ENCODE measurements around the gene PRKX. TPM values are rescaled to one million over a fixed set of nuclear protein-coding genes. Genes with fewer than 3 reads are reported as not detected.

PRKX gene
- total and polyA plus RNA-seq, 12 donors = 1.3 to 6.8 (median 4.6) TPM

- TF ChIP-seq CTCF (IDR thresholded peaks at IDR 0.05) = no peak
- no peak for TF ChIP-seq POLR2A (IDR thresholded peaks at IDR 0.05)
- Histone ChIP-seq H3K4me3 (no peak overlapping the region), H3K4me1 (replicated peaks in 1 of 2) (no peaks in the 10 kb centered on the region), H3K27ac (no peak overlapping the region), H3K36me3 (replicated peaks in 1 of 2) (no peaks in the 10 kb centered on the region), H3K27me3 (no peaks in the 10 kb centered on the region), H3K9me3 (replicated peaks in 1 of 3) (no peaks in the 10 kb centered on the region)
- intact Hi-C loops (cut with DNase I) = no loop called here
- DNase-seq = no peak
- 15 to 26% (median 22%) methylated on average over 7 of the region's 7 CpGs for WGBS, 4 donors
These were observed 113.5 kb downstream of the PRKX start for GRCh38 chrX:3599802-3600430.

GRCh38 chrX:3598709-3599108 lies 114.7 kb downstream of the PRKX start:
- TF ChIP-seq POLR2A (IDR thresholded peaks at IDR 0.05) = no peak
- TF ChIP-seq CTCF (IDR thresholded peaks at IDR 0.05) = no peak
- intact Hi-C loops (cut with DNase I) = no loop called here
- Histone ChIP-seq H3K4me3 (no peak overlapping the region), H3K36me3 (replicated peaks in 1 of 2) (no peaks in the 10 kb centered on the region), H3K9me3 (replicated peaks in 1 of 3) (no peaks in the 10 kb centered on the region), H3K27me3 (no peaks in the 10 kb centered on the region), H3K27ac (no peak overlapping the region), H3K4me1 (replicated peaks in 1 of 2) (no peaks in the 10 kb centered on the region)
- DNase-seq = no peak
- WGBS, 4 donors = 84 to 94% (median 89%) methylated on average over 6 of the region's 6 CpGs

- 75 to 92% (median 85%) methylated on average over 2 to 3 of the region's 3 CpGs for WGBS, 4 donors
- Histone ChIP-seq H3K9me3 (replicated peaks in 1 of 3) (no peaks in the 10 kb centered on the region), H3K4me3 (no peak overlapping the region), H3K4me1 (replicated peaks in 1 of 2) (no peaks in the 10 kb centered on the region), H3K27me3 (no peaks in the 10 kb centered on the region), H3K36me3 (replicated peaks in 1 of 2) (no peaks in the 10 kb centered on the region), H3K27ac (no peak overlapping the region)
- DNase-seq = no peak
- TF ChIP-seq POLR2A (IDR thresholded peaks at IDR 0.05) (no peak), CTCF (IDR thresholded peaks at IDR 0.05) (no peak)
- intact Hi-C loops (cut with DNase I) = no loop called here
These were observed 115.3 kb downstream of the PRKX start for GRCh38 chrX:3598046-3598605.

GRCh38 chrX:3592184-3592583 lies 121.3 kb downstream of the PRKX start:
- WGBS, 4 donors = 30 to 38% (median 31%) methylated on average over 10 to 12 of the region's 12 CpGs
- Histone ChIP-seq H3K4me3 (no peak overlapping the region), H3K27me3 (no peaks in the 10 kb centered on the region), H3K27ac (no peak overlapping the region), H3K36me3 (replicated peaks in 1 of 2) (no peaks in the 10 kb centered on the region), H3K9me3 (replicated peaks in 1 of 3) (no peaks in the 10 kb centered on the region), H3K4me1 (replicated peaks in 1 of 2) (no peaks in the 10 kb centered on the region)
- TF ChIP-seq POLR2A (IDR thresholded peaks at IDR 0.05) = no peak
- TF ChIP-seq CTCF (IDR thresholded peaks at IDR 0.05) = no peak
- intact Hi-C loops (cut with DNase I) = no loop called here
- no peak for DNase-seq

Data from adrenal gland (tissue), 12 donors.